Panc1 (cell line): ENCODE data around the gene CCDC66. TPM values are rescaled to one million over a fixed set of nuclear protein-coding genes. Genes with fewer than 3 reads are reported as not detected.

Experiments used
- ATAC-seq: fragments of 200-7000 bp; cut with Tn5 transposase; 2 replicates; pipeline ENCODE4 v1.9.1; 2020; ENCODE audit warnings: mild to moderate bottlenecking, moderate library complexity
- BruUV-seq: library from RNA; stranded (reverse); fragments of 400-500 nt; replicated peaks from 2 replicates; lab custom pipeline; 2021; lab: Mats Ljungman, UMichigan
- CTCF ChIA-PET: fragments of 300-600 bp; sonication (Branson Sonifier 250); formaldehyde crosslinking; loops from one replicate; lab custom pipeline; 2022; ENCODE audit warnings: antibody characterized with exemption; lab: Charles Lee
- POLR2A ChIA-PET: fragments of 300-600 bp; sonication (Branson Sonifier 250); formaldehyde crosslinking; loops from one replicate; lab custom pipeline; 2022; ENCODE audit warnings: antibody characterized with exemption; lab: Charles Lee
- DNase-seq: peaks from one replicate; pipeline ENCODE4 v3.0.0-alpha.2; 2010; ENCODE audit warnings: low read depth, low spot score
- H3K27ac ChIP-seq: 2 replicates; pipeline ENCODE4 v1.5.1; 2011; ENCODE audit warnings: mild to moderate bottlenecking, low read length, inconsistent platforms
- H3K27me3 ChIP-seq: fragments of 200-500 bp; sonication (Bioruptor generic); 2 replicates; pipeline ENCODE4 v1.6.0; 2014; ENCODE audit warnings: low read length, inconsistent platforms; ENCODE audit not compliant: control insufficient read depth, insufficient read depth
- H3K36me3 ChIP-seq: fragments of 200-500 bp; sonication (Bioruptor generic); 2 replicates; pipeline ENCODE4 v1.5.1; 2014; ENCODE audit warnings: inconsistent platforms, mild to moderate bottlenecking, low read length, moderate library complexity; ENCODE audit not compliant: control insufficient read depth, insufficient read depth
- H3K4me1 ChIP-seq: 2 replicates; pipeline ENCODE4 v1.5.1; 2011; ENCODE audit warnings: inconsistent platforms, mild to moderate bottlenecking, low read length, moderate library complexity; ENCODE audit not compliant: control insufficient read depth, insufficient read depth
- H3K4me3 ChIP-seq, 2 experiments: 2 replicates each; pipeline ENCODE4 v1.5.1; 2011 to 2012; ENCODE audit warnings: low read depth in 2 of 2, low read length in 2 of 2, mild to moderate bottlenecking in 2 of 2, inconsistent platforms in 1 of 2, moderate library complexity in 1 of 2
- H3K9me3 ChIP-seq: fragments of 200-500 bp; sonication (Bioruptor generic); 2 replicates; pipeline ENCODE4 v1.5.1; 2014; ENCODE audit warnings: low read depth, mild to moderate bottlenecking, inconsistent platforms, low read length, moderate library complexity; ENCODE audit not compliant: control insufficient read depth, insufficient read depth
- POLR2AphosphoS5 ChIP-seq: IDR thresholded peaks from 2 replicates; pipeline ENCODE4 v1.6.1; 2012; ENCODE audit warnings: mild to moderate bottlenecking, low read depth, low read length, moderate library complexity
- REST ChIP-seq, 2 experiments: IDR thresholded peaks; 2 replicates each; pipeline ENCODE4 v1.6.1; 2011 to 2012; ENCODE audit warnings: low read depth in 2 of 2, control low read depth in 1 of 2, low read length in 1 of 2, mild to moderate bottlenecking in 1 of 2, moderate library complexity in 1 of 2; ENCODE audit not compliant: insufficient read depth in 1 of 2
- SIN3A ChIP-seq: IDR thresholded peaks from 2 replicates; pipeline ENCODE4 v1.6.1; 2012; ENCODE audit warnings: low read depth, mild to moderate bottlenecking, low read length, moderate library complexity, borderline replicate concordance; ENCODE audit not compliant: insufficient read depth
- TCF7L2 ChIP-seq: IDR thresholded peaks from 2 replicates; pipeline ENCODE4 v1.6.1; 2011; ENCODE audit warnings: mild to moderate bottlenecking, low read depth, low read length, inconsistent platforms
- in situ Hi-C: cut with HindIII; loops from 2 replicates; pipeline ENCODE4 v1.10.0; 2016; ENCODE audit warnings: low sequenced_read_pairs, low pct_unique_long_range_greater_than_20kb
- intact Hi-C: fragments of 100-400 bp; cut with micrococcal nuclease; formaldehyde crosslinking; loops from one replicate; pipeline ENCODE4 v1.10.0; 2022; ENCODE audit not compliant: unreplicated experiment
- total RNA-seq: library from RNA; stranded (reverse); gene quantifications from one replicate; pipeline ENCODE4 v1.2.1, GENCODE V29; 2021; ENCODE audit not compliant: unreplicated experiment
- TF ChIP-seq, protein P1 (sequence below): fragments of 450-650 bp; IDR thresholded peaks from 2 replicates; pipeline ENCODE4 v1.5.1; 2017; ENCODE audit warnings: mild to moderate bottlenecking

The CCDC66 gene
- total RNA-seq, 1 experiment from 2014 or later, result 11.1 TPM

- no peaks in the 10 kb centered on the region for H3K9me3 ChIP-seq
- no peak for ATAC-seq
- intact Hi-C loops (no loop called here), in situ Hi-C loops (no loop called here)
- ChIA-PET CTCF (no interaction called here), POLR2A (no interaction called here)
- H3K27ac ChIP-seq, result no peak overlapping the region
- TF ChIP-seq, protein P1, sequence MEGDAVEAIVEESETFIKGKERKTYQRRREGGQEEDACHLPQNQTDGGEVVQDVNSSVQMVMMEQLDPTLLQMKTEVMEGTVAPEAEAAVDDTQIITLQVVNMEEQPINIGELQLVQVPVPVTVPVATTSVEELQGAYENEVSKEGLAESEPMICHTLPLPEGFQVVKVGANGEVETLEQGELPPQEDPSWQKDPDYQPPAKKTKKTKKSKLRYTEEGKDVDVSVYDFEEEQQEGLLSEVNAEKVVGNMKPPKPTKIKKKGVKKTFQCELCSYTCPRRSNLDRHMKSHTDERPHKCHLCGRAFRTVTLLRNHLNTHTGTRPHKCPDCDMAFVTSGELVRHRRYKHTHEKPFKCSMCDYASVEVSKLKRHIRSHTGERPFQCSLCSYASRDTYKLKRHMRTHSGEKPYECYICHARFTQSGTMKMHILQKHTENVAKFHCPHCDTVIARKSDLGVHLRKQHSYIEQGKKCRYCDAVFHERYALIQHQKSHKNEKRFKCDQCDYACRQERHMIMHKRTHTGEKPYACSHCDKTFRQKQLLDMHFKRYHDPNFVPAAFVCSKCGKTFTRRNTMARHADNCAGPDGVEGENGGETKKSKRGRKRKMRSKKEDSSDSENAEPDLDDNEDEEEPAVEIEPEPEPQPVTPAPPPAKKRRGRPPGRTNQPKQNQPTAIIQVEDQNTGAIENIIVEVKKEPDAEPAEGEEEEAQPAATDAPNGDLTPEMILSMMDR, result no peak
- no peak for TF ChIP-seq REST (IDR thresholded peaks at IDR 0.05; ENCODE audit: insufficient read depth in 1 of 2, low read depth in 2 of 2, low read length in 1 of 2)
- TF ChIP-seq POLR2AphosphoS5, result no peak
- TF ChIP-seq TCF7L2, result no peak
- TF ChIP-seq SIN3A, result no peak
- H3K27me3 ChIP-seq, result no peaks in the 10 kb centered on the region
- no peak overlapping the region for H3K4me3 ChIP-seq
- no TSS peak for BruUV-seq
- DNase-seq, result no peak
- peaks cover 3% of the 10 kb centered on the region; the same call in 1 of the 2 replicates for H3K36me3 ChIP-seq
- no peaks in the 10 kb centered on the region for H3K4me1 ChIP-seq
These were observed 55.2 kb downstream of the CCDC66 start for GRCh38 chr3:56612146-56612545.

DNA sequence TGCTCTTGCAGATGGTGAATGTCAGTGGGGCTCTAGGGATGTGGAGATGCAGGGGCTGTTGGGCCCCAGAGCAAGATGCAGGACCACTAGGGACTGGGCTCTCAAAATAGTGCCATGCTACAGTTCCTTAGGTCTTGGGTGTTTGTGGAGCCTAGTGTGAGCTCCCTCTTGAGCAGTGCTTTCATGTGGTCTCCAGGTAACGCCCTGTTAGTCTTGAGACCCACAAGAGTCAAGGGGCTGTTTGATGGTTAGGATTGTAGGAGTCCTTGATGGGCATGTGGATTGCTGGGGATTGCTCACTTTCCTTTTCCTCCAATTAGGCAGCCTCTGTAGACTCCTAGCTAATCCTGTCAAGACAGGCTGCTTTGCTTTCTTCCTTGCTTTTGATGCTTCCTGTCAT lies 56.0 kb downstream of the CCDC66 start:
- no TSS peak for BruUV-seq
- intact Hi-C loops, result no loop called here
- Histone ChIP-seq H3K27me3 (no peaks in the 10 kb centered on the region), H3K27ac (no peak overlapping the region), H3K9me3 (no peaks in the 10 kb centered on the region), H3K36me3 (peaks cover 5% of the 10 kb centered on the region; the same call in 1 of the 2 replicates), H3K4me3 (no peak overlapping the region), H3K4me1 (no peaks in the 10 kb centered on the region)
- DNase-seq (no peak), ATAC-seq (no peak)
- no peak for TF ChIP-seq SIN3A
- no peak for TF ChIP-seq TCF7L2
- no peak for TF ChIP-seq REST (IDR thresholded peaks at IDR 0.05; ENCODE audit: insufficient read depth in 1 of 2, low read depth in 2 of 2, low read length in 1 of 2)
- TF ChIP-seq, protein P1, result no peak
- no peak for TF ChIP-seq POLR2AphosphoS5
- CTCF ChIA-PET, result no interaction called here
- POLR2A ChIA-PET, result no interaction called here
- in situ Hi-C loops, result no loop called here
